Measurements from ENCODE around the gene HTR3C.
"Not testable (repeated sequence)": the region's sequence is repeated elsewhere in the genome, so short reads cannot be mapped to it uniquely, and the experiment has no call there.

HTR3C gene

GRCh38 chr3:184018424-184018973, 34.3 kb upstream of the HTR3C start:
- H3K4me3 Mint-ChIP-seq = peak overlapping the region; percentile 99
- H3K9me3 Mint-ChIP-seq = no peaks in the 10 kb centered on the region
- peaks cover 26% of the 10 kb centered on the region for H3K4me1 Mint-ChIP-seq (ENCODE audit: low read depth)
- peaks cover 14% of the 10 kb centered on the region for H3K27me3 Mint-ChIP-seq (ENCODE audit: low read depth)
- H3K27ac Mint-ChIP-seq = peak overlapping the region; percentile 38
- no peaks in the 10 kb centered on the region for H3K36me3 Mint-ChIP-seq (ENCODE audit: low read depth)
- no peak for DNase-seq (ENCODE audit: low spot score)

GRCh38 chr3:184022323-184022722, 30.5 kb upstream of the HTR3C start:
- H3K4me1 Mint-ChIP-seq (ENCODE audit: low read depth) = peaks cover 11% of the 10 kb centered on the region
- H3K9me3 Mint-ChIP-seq = no peaks in the 10 kb centered on the region
- no peak overlapping the region for H3K27ac Mint-ChIP-seq
- no peaks in the 10 kb centered on the region for H3K36me3 Mint-ChIP-seq (ENCODE audit: low read depth)
- H3K27me3 Mint-ChIP-seq (ENCODE audit: low read depth) = peaks cover 15% of the 10 kb centered on the region
- DNase-seq (ENCODE audit: low spot score) = no peak
- no peak overlapping the region for H3K4me3 Mint-ChIP-seq

GRCh38 chr3:184025256-184025655, 27.6 kb upstream of the HTR3C start:
- H3K27me3 Mint-ChIP-seq (ENCODE audit: low read depth) = peaks cover 12% of the 10 kb centered on the region
- not testable (repeated sequence) for H3K9me3 Mint-ChIP-seq; DNase-seq (ENCODE audit: low spot score); H3K4me1 Mint-ChIP-seq (ENCODE audit: low read depth); H3K27ac Mint-ChIP-seq; H3K4me3 Mint-ChIP-seq; H3K36me3 Mint-ChIP-seq (ENCODE audit: low read depth)

- not testable (repeated sequence) for H3K36me3 Mint-ChIP-seq (ENCODE audit: low read depth); DNase-seq (ENCODE audit: low spot score); H3K27ac Mint-ChIP-seq; H3K4me1 Mint-ChIP-seq (ENCODE audit: low read depth); H3K4me3 Mint-ChIP-seq; H3K27me3 Mint-ChIP-seq (ENCODE audit: low read depth); H3K9me3 Mint-ChIP-seq
Measured at GRCh38 chr3:184028275-184028890, 24.5 kb upstream of the HTR3C start.

GRCh38 chr3:184029443-184029842, 23.4 kb upstream of the HTR3C start:
- no peaks in the 10 kb centered on the region for H3K9me3 Mint-ChIP-seq
- no peak overlapping the region for H3K27ac Mint-ChIP-seq
- no peak overlapping the region for H3K4me3 Mint-ChIP-seq
- no peaks in the 10 kb centered on the region for H3K36me3 Mint-ChIP-seq (ENCODE audit: low read depth)
- DNase-seq (ENCODE audit: low spot score) = no peak
- peaks cover 5% of the 10 kb centered on the region for H3K27me3 Mint-ChIP-seq (ENCODE audit: low read depth)
- H3K4me1 Mint-ChIP-seq (ENCODE audit: low read depth) = no peaks in the 10 kb centered on the region

GRCh38 chr3:184030536-184030935, 22.3 kb upstream of the HTR3C start:
- H3K9me3 Mint-ChIP-seq = no peaks in the 10 kb centered on the region
- no peaks in the 10 kb centered on the region for H3K4me1 Mint-ChIP-seq (ENCODE audit: low read depth)
- H3K36me3 Mint-ChIP-seq (ENCODE audit: low read depth) = no peaks in the 10 kb centered on the region
- no peak overlapping the region for H3K27ac Mint-ChIP-seq
- peaks cover 7% of the 10 kb centered on the region for H3K27me3 Mint-ChIP-seq (ENCODE audit: low read depth)
- no peak for DNase-seq (ENCODE audit: low spot score)
- no peak overlapping the region for H3K4me3 Mint-ChIP-seq

GRCh38 chr3:184031187-184031792, 21.6 kb upstream of the HTR3C start, which contains the start of gene HTR3D:
HTR3D (plus strand) TSS chr3:184031742; CDS start chr3:184031742, 0 bp downstream.
- no peak for DNase-seq (ENCODE audit: low spot score)
- Mint-ChIP-seq H3K4me3 (no peak within 1 kb of the TSS), H3K9me3 (no peaks in the 10 kb centered on the region), H3K27me3 (ENCODE audit: low read depth) (peaks cover 7% of the 10 kb centered on the region), H3K4me1 (ENCODE audit: low read depth) (no peaks in the 10 kb centered on the region), H3K36me3 (ENCODE audit: low read depth) (no peaks in the 10 kb centered on the region), H3K27ac (peak within 1 kb of the TSS; percentile 10)

GRCh38 chr3:184037816-184038215, 15.0 kb upstream of the HTR3C start:
- DNase-seq (ENCODE audit: low spot score) = no peak
- Mint-ChIP-seq H3K36me3 (ENCODE audit: low read depth) (no peaks in the 10 kb centered on the region), H3K4me1 (ENCODE audit: low read depth) (no peaks in the 10 kb centered on the region), H3K9me3 (no peaks in the 10 kb centered on the region), H3K4me3 (no peak overlapping the region), H3K27ac (no peak overlapping the region), H3K27me3 (ENCODE audit: low read depth) (peaks cover 11% of the 10 kb centered on the region)

- not testable (repeated sequence) for H3K36me3 Mint-ChIP-seq (ENCODE audit: low read depth); H3K27ac Mint-ChIP-seq; H3K27me3 Mint-ChIP-seq (ENCODE audit: low read depth); H3K4me3 Mint-ChIP-seq; DNase-seq (ENCODE audit: low spot score); H3K9me3 Mint-ChIP-seq; H3K4me1 Mint-ChIP-seq (ENCODE audit: low read depth)
Measured at GRCh38 chr3:184038307-184038706, 14.5 kb upstream of the HTR3C start.

- H3K4me1 Mint-ChIP-seq (ENCODE audit: low read depth) = no peaks in the 10 kb centered on the region
Measured at GRCh38 chr3:184039414-184039813, 13.4 kb upstream of the HTR3C start.

GRCh38 chr3:184040010-184040409, 12.8 kb upstream of the HTR3C start:
- no peak for DNase-seq (ENCODE audit: low spot score)
- no peaks in the 10 kb centered on the region for H3K36me3 Mint-ChIP-seq (ENCODE audit: low read depth)

More at GRCh38 chr3:184039414-184039813, 13.4 kb upstream of the HTR3C start:
- H3K27me3 Mint-ChIP-seq (ENCODE audit: low read depth) = peaks cover 6% of the 10 kb centered on the region
- no peak overlapping the region for H3K27ac Mint-ChIP-seq
- H3K36me3 Mint-ChIP-seq (ENCODE audit: low read depth) = no peaks in the 10 kb centered on the region
- no peaks in the 10 kb centered on the region for H3K9me3 Mint-ChIP-seq
- H3K4me3 Mint-ChIP-seq = no peak overlapping the region
- no peak for DNase-seq (ENCODE audit: low spot score)

GRCh38 chr3:184042617-184043016, 10.2 kb upstream of the HTR3C start:
- H3K27ac Mint-ChIP-seq = no peak overlapping the region
- H3K27me3 Mint-ChIP-seq (ENCODE audit: low read depth) = peaks cover 6% of the 10 kb centered on the region
- no peaks in the 10 kb centered on the region for H3K36me3 Mint-ChIP-seq (ENCODE audit: low read depth)
- H3K4me3 Mint-ChIP-seq = no peak overlapping the region
- H3K4me1 Mint-ChIP-seq (ENCODE audit: low read depth) = no peaks in the 10 kb centered on the region
- no peaks in the 10 kb centered on the region for H3K9me3 Mint-ChIP-seq
- no peak for DNase-seq (ENCODE audit: low spot score)

More at GRCh38 chr3:184040010-184040409, 12.8 kb upstream of the HTR3C start:
- no peak overlapping the region for H3K27ac Mint-ChIP-seq
- H3K27me3 Mint-ChIP-seq (ENCODE audit: low read depth) = peaks cover 6% of the 10 kb centered on the region
- H3K9me3 Mint-ChIP-seq = no peaks in the 10 kb centered on the region
- no peak overlapping the region for H3K4me3 Mint-ChIP-seq
- H3K4me1 Mint-ChIP-seq (ENCODE audit: low read depth) = no peaks in the 10 kb centered on the region

- no peak for DNase-seq (ENCODE audit: low spot score)
- H3K4me3 Mint-ChIP-seq = no peak overlapping the region
- peaks cover 2% of the 10 kb centered on the region for H3K27me3 Mint-ChIP-seq (ENCODE audit: low read depth)
- H3K27ac Mint-ChIP-seq = no peak overlapping the region
- H3K4me1 Mint-ChIP-seq (ENCODE audit: low read depth) = no peaks in the 10 kb centered on the region
- H3K36me3 Mint-ChIP-seq (ENCODE audit: low read depth) = no peaks in the 10 kb centered on the region
- H3K9me3 Mint-ChIP-seq = no peaks in the 10 kb centered on the region
Measured at GRCh38 chr3:184045995-184046394, 6.9 kb upstream of the HTR3C start.

- H3K4me3 Mint-ChIP-seq = no peak overlapping the region
- H3K36me3 Mint-ChIP-seq (ENCODE audit: low read depth) = no peaks in the 10 kb centered on the region
- no peak for DNase-seq (ENCODE audit: low spot score)
- peaks cover 2% of the 10 kb centered on the region for H3K27me3 Mint-ChIP-seq (ENCODE audit: low read depth)
- H3K4me1 Mint-ChIP-seq (ENCODE audit: low read depth) = no peaks in the 10 kb centered on the region
- H3K9me3 Mint-ChIP-seq = no peaks in the 10 kb centered on the region
- no peak overlapping the region for H3K27ac Mint-ChIP-seq
Measured at GRCh38 chr3:184050217-184050847, 2.5 kb upstream of the HTR3C start.

All from T-helper 2 cell treated with Interferon-gamma antibody and Interleukin-4, amounts not matched to agents 5 μg/mL and 100 μg/mL, for 36 hours (primary cell).